Endothelial cell of umbilical vein (primary cell): Measurements from ENCODE around the gene SDC4. TPM values are rescaled to one million over a fixed set of nuclear protein-coding genes. Genes with fewer than 3 reads are reported as not detected.

Experiments
- BruUV-seq: library from RNA; stranded (reverse); fragments of 400-500 nt; replicated peaks from 2 replicates; lab custom pipeline; 2021; lab: Mats Ljungman, UMichigan
- CTCF ChIA-PET: fragments of 300-600, 350-600 bp; sonication (Branson Sonifier 250); formaldehyde crosslinking; loops from one replicate; lab custom pipeline; 2021; ENCODE audit warnings: antibody characterized with exemption, inconsistent platforms; lab: Charles Lee
- POLR2A ChIA-PET: fragments of 300-600, 350-600 bp; sonication (Branson Sonifier 250); formaldehyde crosslinking; loops from one replicate; lab custom pipeline; 2021; ENCODE audit warnings: antibody characterized with exemption, inconsistent platforms; lab: Charles Lee
- DNase-seq: peaks from one replicate; pipeline ENCODE4 v3.0.0-alpha.2; 2011; ENCODE audit warnings: low read depth, low spot score
- FAIRE-seq: peaks from 2 replicates; lab custom pipeline; 2011; peaks lifted over from hg19 to GRCh38; lab: Jason Lieb, UNC
- H2AFZ ChIP-seq: 2 replicates; pipeline ENCODE4 v1.6.0; 2012; ENCODE audit warnings: low read depth, low read length, control low read depth, inconsistent platforms
- H3K27ac ChIP-seq: 2 replicates; pipeline ENCODE4 v1.5.1; 2011; ENCODE audit warnings: low read depth, mild to moderate bottlenecking, control low read depth, low read length, moderate library complexity; ENCODE audit not compliant: insufficient read depth
- H3K27me3 ChIP-seq, 2 experiments: 2 replicates each; pipeline versions ENCODE4 v1.6.0 to v1.6.1; 2011; ENCODE audit warnings: low read length in 2 of 2, mixed read lengths in 1 of 2; ENCODE audit not compliant: control insufficient read depth in 2 of 2, insufficient read depth in 2 of 2
- H3K36me3 ChIP-seq, 2 experiments: 2 replicates in 1 of 2; 3 replicates in 1 of 2; pipeline ENCODE4 v1.5.1; 2011; ENCODE audit warnings: low read length in 2 of 2, mild to moderate bottlenecking in 1 of 2, moderate library complexity in 1 of 2; ENCODE audit not compliant: control insufficient read depth in 2 of 2, insufficient read depth in 2 of 2; ENCODE audit errors: extremely low read depth in 1 of 2
- H3K4me1 ChIP-seq: 3 replicates; pipeline ENCODE4 v1.5.1; 2011; ENCODE audit warnings: mild to moderate bottlenecking, low read length; ENCODE audit not compliant: control insufficient read depth, insufficient read depth; ENCODE audit errors: extremely low read depth
- H3K4me2 ChIP-seq: 2 replicates; pipeline ENCODE4 v1.6.1; 2011; ENCODE audit warnings: low read length, control low read depth, mixed read lengths; ENCODE audit not compliant: insufficient read depth
- H3K4me3 ChIP-seq, 3 experiments: fragments of 200-600 bp in 1 of 3; sonication (generic), shearing (Covaris generic) in 1 of 3; replicated peaks in 1 of 3; 2 replicates each; pipeline ENCODE4 v1.5.1; 2011 to 2016; ENCODE audit warnings: control low read depth in 3 of 3, low read length in 3 of 3, mild to moderate bottlenecking in 2 of 3, inconsistent platforms in 1 of 3, low read depth in 1 of 3, moderate library complexity in 1 of 3; ENCODE audit not compliant: insufficient read depth in 1 of 3
- H3K79me2 ChIP-seq: 2 replicates; pipeline ENCODE4 v1.6.0; 2012; ENCODE audit warnings: low read length, inconsistent platforms; ENCODE audit not compliant: control insufficient read depth, insufficient read depth
- H3K9ac ChIP-seq: replicated peaks from 2 replicates; pipeline ENCODE3; 2011; ENCODE audit warnings: low read length, control low read depth; ENCODE audit not compliant: insufficient read depth; ENCODE audit errors: extremely low read depth
- H3K9me1 ChIP-seq: replicated peaks from 3 replicates; pipeline ENCODE4 v1.6.0; 2011; ENCODE audit warnings: mild to moderate bottlenecking, low read length; ENCODE audit not compliant: control insufficient read depth, insufficient read depth; ENCODE audit errors: extremely low read depth
- H3K9me3 ChIP-seq: replicated peaks from 2 replicates; pipeline ENCODE4 v1.5.1; 2012; ENCODE audit warnings: low read length, inconsistent platforms; ENCODE audit not compliant: control insufficient read depth, insufficient read depth
- H4K20me1 ChIP-seq: replicated peaks from 2 replicates; pipeline ENCODE3; 2011; ENCODE audit warnings: mild to moderate bottlenecking, low read length; ENCODE audit not compliant: control insufficient read depth, insufficient read depth; ENCODE audit errors: extremely low read depth
- EZH2 ChIP-seq: IDR thresholded peaks from 2 replicates; pipeline ENCODE4 v1.6.1; 2012; ENCODE audit warnings: borderline replicate concordance, low read depth, mild to moderate bottlenecking, moderate library complexity, low read length, inconsistent platforms; ENCODE audit not compliant: severe bottlenecking
- FOS ChIP-seq: IDR thresholded peaks from 2 replicates; pipeline ENCODE4 v1.6.1; 2011; ENCODE audit warnings: mild to moderate bottlenecking, low read length, moderate library complexity, borderline replicate concordance; ENCODE audit not compliant: insufficient read depth
- GATA2 ChIP-seq: IDR thresholded peaks from 2 replicates; pipeline ENCODE4 v1.7.0; 2011; ENCODE audit warnings: low read depth, mild to moderate bottlenecking, moderate library complexity, mixed read lengths, low read length; ENCODE audit not compliant: insufficient read length, insufficient read depth
- JUN ChIP-seq: IDR thresholded peaks from 2 replicates; pipeline ENCODE4 v1.6.1; 2011; ENCODE audit warnings: borderline replicate concordance, low read depth; ENCODE audit not compliant: insufficient read length, insufficient read depth
- MYC ChIP-seq: IDR thresholded peaks from one replicate; pipeline ENCODE4 v1.6.1; 2011; ENCODE audit warnings: mild to moderate bottlenecking, low read depth, low read length
- POLR2A ChIP-seq: IDR thresholded peaks from 2 replicates; pipeline ENCODE4 v1.6.1; 2012; ENCODE audit warnings: low read depth, mild to moderate bottlenecking, control low read depth, low read length
- POLR2AphosphoS5 ChIP-seq: IDR thresholded peaks from 2 replicates; pipeline ENCODE4 v1.6.1; 2012; ENCODE audit warnings: low read depth, mild to moderate bottlenecking, control low read depth, low read length, moderate library complexity; ENCODE audit not compliant: insufficient read depth
- dilution Hi-C: fragments of 300-500 bp; cut with MboI; formaldehyde crosslinking; loops from one replicate; pipeline ENCODE4 v1.15.0; 2019; ENCODE audit warnings: low sequenced_read_pairs; ENCODE audit not compliant: extremely low pct_ligation_motif_present
- intact Hi-C: fragments of 100-400 bp; cut with micrococcal nuclease; formaldehyde crosslinking; loops from one replicate; pipeline ENCODE4 v1.10.0; 2022
- polyA plus RNA-seq, 4 experiments: library from polyadenylated mRNA; depleted of rRNA in 3 of 4; stranded (reverse) in 3 of 4; unstranded in 1 of 4; fragments of >200 nt; gene quantifications; 2 replicates each; pipeline versions ENCODE4 v1.2.1 to v1.2.3, GENCODE V29; 2011 to 2012; ENCODE audit warnings: missing spikeins in 1 of 4
- total RNA-seq: library from RNA; stranded (reverse); gene quantifications from 2 replicates; pipeline ENCODE4 v1.2.3, GENCODE V29; 2021
- TF ChIP-seq, protein P1 (sequence below): IDR thresholded peaks from 2 replicates; pipeline ENCODE4 v1.6.1; 2011; ENCODE audit not compliant: insufficient read depth, insufficient read length

Gene SDC4
- total and polyA plus RNA-seq, 2 donors (not counting 3 experiments of a cell fraction or from before 2014, with no cell fraction given) = 26.3 to 32.0 TPM

DNA sequence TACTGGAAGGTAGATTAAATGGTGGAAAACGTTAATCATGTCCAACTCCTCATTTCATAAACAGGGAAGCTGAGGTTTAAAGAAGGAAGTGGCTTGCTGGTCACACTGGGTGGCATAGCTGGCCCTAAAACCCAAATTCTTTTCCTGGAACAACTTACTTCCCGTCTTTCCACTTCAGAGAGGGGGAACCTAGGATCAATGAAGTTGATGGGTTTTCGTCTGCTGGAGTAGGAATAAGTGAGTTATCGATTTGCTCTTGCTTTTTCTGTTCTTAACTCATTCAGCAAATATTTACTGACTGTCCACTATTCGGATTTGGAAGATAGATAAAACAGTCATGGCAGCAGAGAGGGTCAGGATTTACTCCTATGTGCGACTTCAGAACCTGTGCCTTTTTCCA, 13.6 kb upstream of the SDC4 start:
- H3K4me3 ChIP-seq = no peak overlapping the region
- no peak overlapping the region for H3K4me2 ChIP-seq
- TF ChIP-seq GATA2 (no peak), FOS (no peak), POLR2A (no peak), POLR2AphosphoS5 (no peak)
- TF ChIP-seq, protein P1, sequence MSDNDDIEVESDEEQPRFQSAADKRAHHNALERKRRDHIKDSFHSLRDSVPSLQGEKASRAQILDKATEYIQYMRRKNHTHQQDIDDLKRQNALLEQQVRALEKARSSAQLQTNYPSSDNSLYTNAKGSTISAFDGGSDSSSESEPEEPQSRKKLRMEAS = no peak
- ChIA-PET CTCF (interaction anchor here (0.7 to 8.3 kb wide), 11 partner anchors 12 to 535 kb away, joined by 3 to 111 read pairs (median 15); partner anchors contain the start of gene SDC4), POLR2A (interaction anchor here (5.6 kb wide), 1 partner anchor 14 kb away, joined by 52 read pairs; the partner anchor contains the start of gene SDC4)
- no peak overlapping the region for H3K9ac ChIP-seq
- dilution Hi-C loops = no loop called here
- H3K27ac ChIP-seq = no peak overlapping the region
- no peaks in the 10 kb centered on the region for H3K9me3 ChIP-seq
- intact Hi-C loops = no loop called here
- H3K9me1 ChIP-seq = no peaks in the 10 kb centered on the region
- no peaks in the 10 kb centered on the region for H4K20me1 ChIP-seq
- no peaks in the 10 kb centered on the region for H3K27me3 ChIP-seq
- FAIRE-seq (no peak), DNase-seq (no peak)
- no TSS peak for BruUV-seq
- H2AFZ ChIP-seq = no peak overlapping the region
- peaks cover 0 to 3% of the 10 kb centered on the region in 2 experiments for H3K36me3 ChIP-seq
- peaks cover 45% of the 10 kb centered on the region for H3K4me1 ChIP-seq
- H3K79me2 ChIP-seq = peaks cover 12% of the 10 kb centered on the region

DNA sequence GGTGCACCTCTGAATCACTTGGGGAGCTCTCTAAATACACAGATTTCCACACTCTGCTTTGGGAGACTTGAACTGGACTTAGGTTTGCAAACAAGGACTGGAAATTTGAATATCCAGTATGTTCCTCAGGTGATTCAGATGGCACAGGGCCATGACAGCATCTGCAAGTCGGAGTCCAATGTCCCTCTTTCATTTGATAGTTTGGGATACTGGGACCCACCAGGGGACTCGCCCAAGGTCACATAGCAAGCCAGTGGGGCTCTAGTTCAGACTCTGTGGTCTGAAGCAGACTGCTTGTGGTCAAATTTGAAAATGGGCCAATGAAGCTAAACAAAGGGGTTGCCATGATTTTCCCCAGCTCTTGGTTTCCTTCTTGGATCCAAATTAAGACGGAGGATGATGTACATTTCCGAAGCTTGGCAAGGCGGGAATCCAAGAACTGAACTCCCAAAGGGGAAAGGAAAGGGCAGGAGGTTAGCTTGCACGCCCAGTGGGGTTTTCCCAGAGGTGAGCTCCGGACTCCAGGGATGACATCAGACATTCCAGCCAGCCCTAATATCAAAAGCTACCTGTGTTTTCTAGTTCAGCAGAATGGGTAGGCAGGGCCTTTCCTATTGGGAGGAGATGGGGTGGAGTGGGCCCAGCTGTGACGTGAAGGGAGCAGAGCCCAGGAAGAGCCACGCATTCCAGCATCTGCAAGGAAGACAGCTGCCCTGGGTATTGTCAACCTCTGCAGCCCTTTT, 11.4 kb upstream of the SDC4 start:
- Histone ChIP-seq H3K9ac (peak overlapping the region; percentile 70), H3K9me3 (no peaks in the 10 kb centered on the region), H3K9me1 (no peaks in the 10 kb centered on the region), H4K20me1 (no peaks in the 10 kb centered on the region), H3K27me3 (no peaks in the 10 kb centered on the region), H3K79me2 (peaks cover 9% of the 10 kb centered on the region), H3K27ac (peak overlapping the region; percentile 91), H3K4me2 (peak overlapping the region; percentile 28), H2AFZ (peak overlapping the region; percentile 0), H3K36me3 (no peaks in the 10 kb centered on the region), H3K4me1 (peaks cover 45% of the 10 kb centered on the region), H3K4me3 (no peak overlapping the region)
- DNase-seq (peak; percentile 67), FAIRE-seq (peak; percentile 95)
- TF ChIP-seq GATA2 (no peak), FOS (no peak), EZH2 (no peak), JUN (peak; percentile 30), POLR2A (no peak), POLR2AphosphoS5 (no peak), MYC (no peak)
- TF ChIP-seq, protein P1 = no peak
- ChIA-PET CTCF (interaction anchor here (0.8 to 8.3 kb wide), 11 partner anchors 12 to 412 kb away, joined by 3 to 111 read pairs (median 7); partner anchors contain the start of gene SDC4), POLR2A (interaction anchor here (0.6 to 5.6 kb wide), 4 partner anchors 11 to 78 kb away, joined by 3 to 52 read pairs (median 3); partner anchors contain the start of gene SDC4)
- intact Hi-C loops (no loop called here), dilution Hi-C loops (no loop called here)
- no TSS peak for BruUV-seq
